HG02610 (cell line): ENCODE data around the gene GPR132.

Experiments used
- ATAC-seq: cut with Tn5 transposase; IDR thresholded peaks from one replicate; pipeline ENCODE4 v1.9.1; 2021; ENCODE audit warnings: mild to moderate bottlenecking, moderate library complexity; ENCODE audit not compliant: unreplicated experiment

GPR132 gene

GRCh38 chr14:105006831-105007592 is 58.2 kb downstream of the GPR132 start:
- ATAC-seq = no peak

GRCh38 chr14:105005929-105006830 is 59.0 kb downstream of the GPR132 start:
- ATAC-seq = no peak

GRCh38 chr14:105005329-105005928 is 59.8 kb downstream of the GPR132 start:
- no peak for ATAC-seq
